PC-3 (cell line): ENCODE results near the gene PSG5.
"Not testable (repeated sequence)": the region's sequence is repeated elsewhere in the genome, so short reads cannot be mapped to it uniquely, and the experiment has no call there.

Experiments used
- EZH2 ChIP-seq: fragments of 300-600 bp; sonication (generic); IDR thresholded peaks from one replicate; pipeline ENCODE4 v1.6.1; 2017; ENCODE audit warnings: antibody characterized with exemption, mild to moderate bottlenecking, low read length; ENCODE audit not compliant: unreplicated experiment
- EZH2phosphoT487 ChIP-seq: fragments of 300-600 bp; sonication (generic); IDR thresholded peaks from 2 replicates; pipeline ENCODE4 v1.6.1; 2018; ENCODE audit warnings: mild to moderate bottlenecking, antibody characterized with exemption, low read length, borderline replicate concordance
- TF ChIP-seq, protein P1 (sequence below): fragments of 300-600 bp; sonication (generic); conservative IDR thresholded peaks from 2 replicates; pipeline ENCODE4 v1.5.1; 2017; ENCODE audit warnings: antibody characterized with exemption, low read depth, mild to moderate bottlenecking, low read length

DNA sequence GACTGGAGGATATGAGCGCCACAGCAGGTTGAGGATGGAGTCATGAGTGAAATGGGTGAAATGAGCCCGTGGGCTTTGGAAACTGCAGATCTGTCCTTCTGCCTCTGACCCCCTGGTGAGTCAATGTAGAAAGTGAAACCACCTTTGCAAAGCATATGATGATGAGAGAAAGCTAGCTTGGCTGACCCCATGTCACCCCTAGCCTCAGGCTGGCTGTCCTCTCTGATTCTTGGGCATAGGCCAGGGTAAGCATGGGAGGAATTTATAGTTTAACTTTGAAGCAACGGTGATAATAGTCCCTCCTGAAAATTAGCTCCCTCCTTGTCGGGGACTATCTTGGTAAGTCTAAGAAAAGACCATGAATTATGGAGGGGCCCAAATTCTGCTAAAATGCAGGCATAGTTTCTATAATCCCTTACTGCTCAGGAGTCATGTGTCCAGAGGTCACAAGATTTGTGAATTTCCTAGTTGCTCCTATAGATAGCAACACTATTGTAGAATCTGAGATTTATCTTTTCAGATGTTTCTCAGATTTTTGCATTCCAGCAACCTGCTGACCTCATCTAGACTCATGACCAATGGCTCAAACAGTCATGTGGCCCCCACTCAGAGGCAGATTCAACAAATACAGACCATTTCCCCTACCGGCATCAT is 38.0 kb upstream of the PSG5 start:
- TF ChIP-seq, protein P1, sequence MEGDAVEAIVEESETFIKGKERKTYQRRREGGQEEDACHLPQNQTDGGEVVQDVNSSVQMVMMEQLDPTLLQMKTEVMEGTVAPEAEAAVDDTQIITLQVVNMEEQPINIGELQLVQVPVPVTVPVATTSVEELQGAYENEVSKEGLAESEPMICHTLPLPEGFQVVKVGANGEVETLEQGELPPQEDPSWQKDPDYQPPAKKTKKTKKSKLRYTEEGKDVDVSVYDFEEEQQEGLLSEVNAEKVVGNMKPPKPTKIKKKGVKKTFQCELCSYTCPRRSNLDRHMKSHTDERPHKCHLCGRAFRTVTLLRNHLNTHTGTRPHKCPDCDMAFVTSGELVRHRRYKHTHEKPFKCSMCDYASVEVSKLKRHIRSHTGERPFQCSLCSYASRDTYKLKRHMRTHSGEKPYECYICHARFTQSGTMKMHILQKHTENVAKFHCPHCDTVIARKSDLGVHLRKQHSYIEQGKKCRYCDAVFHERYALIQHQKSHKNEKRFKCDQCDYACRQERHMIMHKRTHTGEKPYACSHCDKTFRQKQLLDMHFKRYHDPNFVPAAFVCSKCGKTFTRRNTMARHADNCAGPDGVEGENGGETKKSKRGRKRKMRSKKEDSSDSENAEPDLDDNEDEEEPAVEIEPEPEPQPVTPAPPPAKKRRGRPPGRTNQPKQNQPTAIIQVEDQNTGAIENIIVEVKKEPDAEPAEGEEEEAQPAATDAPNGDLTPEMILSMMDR, result not testable (repeated sequence)
- not testable (repeated sequence) for TF ChIP-seq EZH2, EZH2phosphoT487
